ENCODE measurements around the gene TRAPPC10.
"Not testable (repeated sequence)": the region's sequence is repeated elsewhere in the genome, so short reads cannot be mapped to it uniquely, and the experiment has no call there.

TRAPPC10 gene

GRCh38 chr21:44155231-44155993, 143.3 kb downstream of the TRAPPC10 start:
- DNase-seq: not testable (repeated sequence)

- DNase-seq: not testable (repeated sequence)
Measured at GRCh38 chr21:44155994-44156380, 143.9 kb downstream of the TRAPPC10 start.

Data from COR-L47 (cell line).